ENCODE data around the gene TAP1. TPM values are rescaled to one million over a fixed set of nuclear protein-coding genes. Genes with fewer than 3 reads are reported as not detected.

Gene TAP1
- total and polyA plus RNA-seq, 2 of the 8 experiments (the other 6 are each of a cell fraction or from before 2014, with no cell fraction given) = 16.8 to 22.0 TPM

GRCh38 chr6:32854376-32855178 is 1.1 kb upstream of the TAP1 start:
- ChIA-PET POLR2A (ENCODE audit: partially characterized antibody) (interaction anchor here (0.6 to 4.0 kb wide), 5 partner anchors 10 to 141 kb away, joined by 3 to 49 read pairs (median 4); partner anchors contain the start of gene BRD2), CTCF (ENCODE audit: partially characterized antibody) (interaction anchor here (0.6 to 19.9 kb wide), 9 partner anchors 13 to 265 kb away, joined by 3 to 402 read pairs (median 4); partner anchors contain the start of genes PSMB8 and TAP2)
- no peak overlapping the region for H2BK12ac ChIP-seq (ENCODE audit: low read depth, low read length)
- 0 out of 2 replicates have a peak, but pooled peaks have one; percentile 3 for TF ChIP-seq CHD2 (IDR thresholded peaks at IDR 0.05; ENCODE audit: low read length)
- TF ChIP-seq TAF1 (IDR thresholded peaks at IDR 0.05; ENCODE audit: low read depth, low read length) = no peak
- no peak for TF ChIP-seq CBX8 (IDR thresholded peaks at IDR 0.05; ENCODE audit: borderline replicate concordance, low read depth, low read length)
- no peak for TF ChIP-seq ASH2L (IDR thresholded peaks at IDR 0.05; ENCODE audit: low read length)
- no peak for TF ChIP-seq ZNF274 (IDR thresholded peaks at IDR 0.05; ENCODE audit: borderline replicate concordance, extremely low read depth, low read length)
- TF ChIP-seq POU5F1 (IDR thresholded peaks at IDR 0.05; ENCODE audit: low read depth, low read length) = no peak
- no peak overlapping the region for H3K4ac ChIP-seq (replicated peaks; ENCODE audit: insufficient read length, low read depth, low read length)
- no peak overlapping the region for H3K14ac ChIP-seq (ENCODE audit: insufficient read length)
- no peak overlapping the region for H3K18ac ChIP-seq (ENCODE audit: extremely low read depth, low read length)
- H2BK15ac ChIP-seq (ENCODE audit: low read length) = 0 out of 2 replicates have a peak overlapping the region, but pooled peaks have one; percentile 10
- H3K9ac ChIP-seq (replicated peaks in 1 of 4; ENCODE audit: extremely low read depth in 1 of 4, low read depth in 3 of 4, low read length in 3 of 4) = no peak overlapping the region
- H4K8ac ChIP-seq (ENCODE audit: extremely low read depth, insufficient read depth, low read length) = no peak overlapping the region
- H4K20me1 ChIP-seq (replicated peaks in 1 of 2; ENCODE audit: control insufficient read depth in 1 of 2, insufficient read depth in 2 of 2, low read length in 2 of 2) = no peaks in the 10 kb centered on the region
- no peaks in the 10 kb centered on the region for H3K79me2 ChIP-seq (ENCODE audit: control insufficient read depth in 1 of 2, insufficient read depth in 2 of 2, low read length in 2 of 2)
- H2AK5ac ChIP-seq (ENCODE audit: low read depth, low read length) = no peak overlapping the region
- peaks cover 0 to 4% (median 0%) of the 10 kb centered on the region in 4 experiments; a peak in 1 of 8 replicates for H3K36me3 ChIP-seq (ENCODE audit: control insufficient read depth in 2 of 4, insufficient read depth in 4 of 4, low read length in 3 of 4)
- H4K5ac ChIP-seq (ENCODE audit: insufficient read length, low read depth, low read length) = no peak overlapping the region
- no peak overlapping the region for H4K91ac ChIP-seq (replicated peaks; ENCODE audit: insufficient read length, low read length)
- peaks cover 13% of the 10 kb centered on the region for H3K23me2 ChIP-seq (ENCODE audit: low read depth, low read length)
- H2BK20ac ChIP-seq (ENCODE audit: low read length) = no peak overlapping the region
- H3K4me2 ChIP-seq (ENCODE audit: insufficient read depth in 1 of 2, low read depth in 2 of 2, low read length in 2 of 2) = peak overlapping the region; percentile 98 to 99
- no peak overlapping the region for H2BK120ac ChIP-seq (replicated peaks; ENCODE audit: low read depth, low read length)
- peak overlapping the region; percentile 97 for H2AFZ ChIP-seq (ENCODE audit: low read length)
- H3K4me3 ChIP-seq (ENCODE audit: extremely low read depth in 1 of 4, insufficient read depth in 2 of 4, low read depth in 3 of 4, low read length in 4 of 4) = peak overlapping the region; percentile 26 to 77 (median 66)
- H3K56ac ChIP-seq (replicated peaks; ENCODE audit: insufficient read length, low read depth, low read length) = no peak overlapping the region
- no peak overlapping the region for H3K27ac ChIP-seq (ENCODE audit: low read depth, low read length)
- DNase-seq (ENCODE audit: low read depth in 1 of 2, low spot score in 2 of 2) (no peak), FAIRE-seq (no peak)
- 35% methylated on average over 22 of the region's 24 CpGs; no CpG with 5 or more reads in 1 of the 2 experiments for WGBS, 2 experiments (ENCODE audit: extremely low coverage in 1 of 2, insufficient coverage in 1 of 2, insufficient read length in 1 of 2, insufficient replicate concordance in 2 of 2, low coverage in 1 of 2, low lambda C conversion rate in 2 of 2, missing lambda C conversion rate in 1 of 2)
- no peak overlapping the region for H3K23ac ChIP-seq (ENCODE audit: insufficient read length)
- H3K79me1 ChIP-seq (ENCODE audit: low read depth, low read length) = no peaks in the 10 kb centered on the region
- no peaks in the 10 kb centered on the region for H3K9me3 ChIP-seq (ENCODE audit: insufficient read depth in 2 of 2, low read depth in 1 of 2, low read length in 1 of 2)
- H3K4me1 ChIP-seq (replicated peaks in 1 of 4; ENCODE audit: control insufficient read depth in 3 of 4, insufficient read depth in 4 of 4, low read length in 3 of 4) = peaks cover 0 to 4% (median 1%) of the 10 kb centered on the region in 4 experiments; a peak in 4 of 7 replicates
- peaks cover 6 to 41% (median 36%) of the 10 kb centered on the region in 4 experiments for H3K27me3 ChIP-seq (replicated peaks in 1 of 4; ENCODE audit: control insufficient read depth in 3 of 4, extremely low read depth in 1 of 4, insufficient read depth in 3 of 4, low read length in 3 of 4)
- H2BK5ac ChIP-seq (ENCODE audit: low read depth, low read length) = no peak overlapping the region

All from H1 (cell line).